ENCODE measurements around the gene GPSM3.
"Not testable (repeated sequence)": the region's sequence is repeated elsewhere in the genome, so short reads cannot be mapped to it uniquely, and the experiment has no call there.

Gene GPSM3

DNA sequence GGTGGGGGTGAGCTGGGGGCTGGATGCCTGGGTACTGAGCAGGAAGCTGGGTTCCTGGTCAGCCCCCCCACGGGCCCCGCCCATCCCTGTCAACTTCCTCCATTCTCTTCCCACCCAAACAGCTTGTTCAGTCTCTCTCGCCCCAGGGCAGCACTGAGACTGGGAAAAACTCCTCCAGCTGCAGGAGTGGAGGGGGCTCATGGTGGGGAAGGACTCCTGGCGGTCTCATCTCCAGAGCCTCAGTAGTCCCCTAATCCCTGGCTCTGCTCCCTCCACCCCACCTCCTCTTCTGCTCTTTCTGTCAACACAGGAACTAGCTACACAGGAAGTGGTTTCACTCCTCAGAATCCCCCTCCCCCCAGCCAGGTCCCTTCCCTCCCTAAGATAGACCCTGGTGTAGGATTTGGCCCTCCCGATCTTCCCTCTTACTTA, at the start of gene GPSM3:
GPSM3 (minus strand) TSS at position 36 of the 432 bp plus-strand sequence. CDS start 130 bp downstream, outside the sequence.
- no peak for DNase-seq (ENCODE audit: low read depth)

GRCh38 chr6:32240686-32241085, 48.2 kb upstream of the GPSM3 start:
- DNase-seq (ENCODE audit: low read depth), result no peak

DNA sequence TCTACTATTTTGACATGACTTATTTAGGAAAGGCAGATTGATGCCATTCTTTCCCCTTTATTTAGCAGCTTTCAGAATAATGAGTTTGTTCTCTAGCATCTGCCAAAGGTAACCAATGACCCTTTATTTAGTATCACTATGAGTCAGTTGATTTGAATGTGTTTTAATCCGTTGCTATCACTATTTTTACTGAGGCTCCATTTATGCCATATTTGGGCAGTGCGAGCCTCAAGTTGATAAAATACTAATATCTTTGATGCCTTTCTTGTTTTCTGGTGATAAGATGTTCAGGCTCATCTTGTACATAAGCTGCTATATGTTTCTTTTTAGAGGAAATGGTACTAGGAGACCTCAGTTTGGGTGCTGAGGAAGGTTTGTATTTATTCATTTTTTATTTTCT, 47.0 kb upstream of the GPSM3 start:
- no peak for DNase-seq (ENCODE audit: low read depth)

DNA sequence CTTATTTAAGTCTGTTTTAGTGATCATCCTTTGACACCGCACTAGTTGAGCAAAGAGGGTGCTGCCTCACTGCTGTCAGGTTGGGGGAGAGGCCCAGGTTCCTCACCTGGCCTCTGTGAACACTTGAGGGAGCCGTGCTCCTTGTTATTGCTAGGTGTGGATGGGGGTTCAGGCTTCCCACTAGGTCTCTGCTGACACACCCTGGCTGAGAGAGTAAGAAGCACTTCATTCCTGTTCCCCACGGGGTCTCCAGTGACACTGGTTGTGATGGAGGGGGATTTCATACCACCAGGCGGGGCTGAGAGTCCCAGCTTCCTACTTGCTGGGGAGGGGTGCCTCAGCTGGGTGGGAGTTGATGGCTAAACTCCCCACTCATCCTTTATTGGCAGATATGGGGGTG, 42.5 kb upstream of the GPSM3 start:
- no peak for DNase-seq (ENCODE audit: low read depth)

GRCh38 chr6:32226434-32226833, 34.0 kb upstream of the GPSM3 start:
- no peak for DNase-seq (ENCODE audit: low read depth)

- DNase-seq (ENCODE audit: low read depth), result no peak
These were observed 32.3 kb upstream of the GPSM3 start for GRCh38 chr6:32224696-32225095.

- no peak for DNase-seq (ENCODE audit: low read depth)
These were observed 31.1 kb upstream of the GPSM3 start, which contains the start of gene NOTCH4 for GRCh38 chr6:32223258-32224235. TSS of gene NOTCH4 (minus strand) at chr6:32224067. CDS start at chr6:32223928, 139 bp downstream.

- no peak for DNase-seq (ENCODE audit: low read depth)
These were observed 30.1 kb upstream of the GPSM3 start for GRCh38 chr6:32222333-32223230.

DNA sequence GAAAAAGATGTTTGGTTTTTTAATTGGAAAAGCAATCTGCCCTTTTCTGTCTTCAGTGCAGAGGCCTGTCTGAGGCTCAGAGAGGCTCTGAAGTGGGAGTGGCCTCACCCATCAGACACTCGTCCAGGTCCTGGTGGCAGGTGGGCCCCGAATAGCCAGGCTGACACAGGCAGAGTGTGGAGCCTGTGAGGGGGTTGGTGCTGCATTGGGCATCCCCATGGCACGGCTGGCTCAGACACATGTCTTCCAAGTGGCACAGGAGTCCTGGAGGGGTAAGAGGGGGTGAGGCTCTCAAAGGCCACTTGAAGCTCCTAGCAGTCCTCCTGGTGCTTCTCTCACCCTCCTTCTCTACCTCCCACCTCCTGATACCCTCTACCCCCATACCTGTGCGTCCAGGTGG, 27.6 kb upstream of the GPSM3 start:
- no peak for DNase-seq (ENCODE audit: low read depth)

DNA sequence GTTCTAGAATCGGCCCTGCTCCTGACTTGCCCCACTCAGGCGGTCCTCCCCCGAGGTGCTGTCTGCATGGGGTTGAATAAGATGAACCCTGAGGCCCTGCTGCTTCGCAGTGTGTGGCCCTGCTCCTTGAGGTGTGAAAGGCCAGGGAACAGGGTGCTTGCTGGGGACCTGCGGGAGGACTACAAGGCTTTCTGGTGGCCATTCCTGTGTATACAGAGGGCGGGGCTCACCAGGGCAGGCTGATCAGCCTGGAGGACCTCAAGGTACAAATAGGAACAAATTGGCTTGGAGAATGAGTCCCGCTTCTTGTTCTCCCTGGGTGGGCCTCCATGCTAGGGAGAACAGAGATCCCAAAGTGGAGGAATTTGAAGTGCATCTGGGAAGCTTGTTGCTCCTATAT, 25.7 kb upstream of the GPSM3 start:
- DNase-seq (ENCODE audit: low read depth), result no peak

DNA sequence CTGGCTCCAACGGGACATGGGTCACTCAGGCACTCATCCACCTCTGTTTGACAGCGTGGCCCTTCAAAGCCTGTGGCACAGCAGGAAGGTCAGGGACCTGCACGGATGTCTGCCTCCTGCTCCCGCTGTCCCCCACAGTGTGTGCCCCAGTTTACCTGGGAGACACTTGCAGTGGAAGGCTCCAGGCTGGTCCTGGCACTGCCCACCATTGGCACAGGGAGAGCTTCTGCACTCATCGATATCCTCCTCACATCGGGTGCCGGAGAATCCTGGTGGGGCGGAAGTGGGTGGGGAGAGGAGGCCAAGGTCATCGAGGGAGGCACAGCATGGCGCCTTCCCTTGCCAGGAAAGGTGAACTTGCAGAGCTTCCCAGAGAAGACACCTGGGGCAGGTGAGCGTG, 24.6 kb upstream of the GPSM3 start:
- no peak for DNase-seq (ENCODE audit: low read depth)

- DNase-seq (ENCODE audit: low read depth), result no peak
These were observed 23.8 kb upstream of the GPSM3 start for GRCh38 chr6:32216285-32216684.

DNA sequence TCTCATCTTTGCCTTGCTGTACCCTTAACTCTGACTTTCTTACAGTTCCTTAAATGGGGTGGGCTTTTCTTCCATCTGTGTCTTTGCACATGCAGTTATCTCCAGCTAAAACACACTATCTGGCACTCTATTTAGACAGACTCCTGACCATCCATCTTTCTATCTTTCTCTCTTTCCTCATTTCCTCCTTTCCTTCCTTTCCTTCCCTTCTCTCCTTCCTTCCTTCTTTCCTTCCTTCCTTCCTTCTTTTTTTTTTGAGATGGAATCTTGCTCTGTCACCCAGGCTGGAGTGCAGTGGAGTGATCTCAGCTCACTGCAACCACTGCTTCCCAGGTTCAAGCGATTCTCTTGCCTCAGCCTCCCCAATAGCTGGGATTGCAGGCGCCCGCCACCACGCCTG, 23.2 kb upstream of the GPSM3 start:
- no peak for DNase-seq (ENCODE audit: low read depth)

DNA sequence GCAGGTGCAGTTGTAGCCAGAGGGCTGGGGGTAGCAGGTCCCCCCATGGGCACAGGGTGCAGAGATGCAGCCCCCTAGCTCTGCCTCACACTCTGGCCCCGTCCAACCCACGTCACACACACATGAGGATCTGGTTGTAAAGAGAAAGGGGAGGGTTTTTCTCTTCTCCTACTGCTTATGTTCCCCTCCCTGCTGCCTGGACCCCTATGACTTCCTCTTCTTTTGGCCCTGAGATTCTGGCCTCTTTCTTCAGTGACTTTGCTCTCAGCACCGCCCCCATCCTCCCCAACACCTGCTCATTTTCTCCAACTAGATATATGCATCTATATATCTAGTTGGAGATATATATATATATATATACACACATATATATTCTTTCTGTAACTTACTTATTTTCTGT, 21.7 kb upstream of the GPSM3 start:
- no peak for DNase-seq (ENCODE audit: low read depth)

GRCh38 chr6:32213649-32214048, 21.2 kb upstream of the GPSM3 start:
- no peak for DNase-seq (ENCODE audit: low read depth)

DNA sequence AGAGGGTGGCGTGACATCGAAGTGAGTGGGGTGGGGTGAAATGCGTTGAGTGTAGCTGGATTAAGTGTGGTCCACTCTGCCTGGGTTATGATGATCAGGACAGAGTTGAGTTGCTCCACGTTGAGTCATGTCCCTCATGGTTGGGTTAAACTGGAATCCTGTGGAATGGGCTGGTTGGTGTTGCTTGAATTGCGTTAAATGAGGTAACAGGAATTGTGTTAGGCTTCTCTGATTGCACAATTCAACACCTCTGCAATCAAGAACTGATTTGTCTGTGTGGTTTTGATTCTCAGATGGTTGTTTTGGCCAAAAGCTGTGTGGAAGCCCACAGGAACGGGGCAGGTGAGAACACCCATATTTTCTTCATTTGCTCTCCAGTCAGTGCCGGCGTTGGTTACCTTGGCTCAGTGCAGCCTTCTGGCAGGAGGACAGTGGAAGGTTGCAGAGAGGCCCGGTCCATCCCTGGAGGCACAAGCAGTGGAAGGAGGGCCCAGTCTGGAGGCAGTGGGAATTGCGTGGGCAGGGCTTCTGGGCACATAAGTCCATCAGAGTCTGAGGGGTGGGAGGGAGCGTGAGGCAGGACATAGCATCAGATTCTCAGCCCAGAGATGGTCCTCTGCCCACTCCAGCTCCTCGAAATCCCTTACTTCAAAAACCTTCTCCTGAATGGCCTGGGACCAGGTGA, 19.8 kb upstream of the GPSM3 start:
- no peak for DNase-seq (ENCODE audit: low read depth)

DNA sequence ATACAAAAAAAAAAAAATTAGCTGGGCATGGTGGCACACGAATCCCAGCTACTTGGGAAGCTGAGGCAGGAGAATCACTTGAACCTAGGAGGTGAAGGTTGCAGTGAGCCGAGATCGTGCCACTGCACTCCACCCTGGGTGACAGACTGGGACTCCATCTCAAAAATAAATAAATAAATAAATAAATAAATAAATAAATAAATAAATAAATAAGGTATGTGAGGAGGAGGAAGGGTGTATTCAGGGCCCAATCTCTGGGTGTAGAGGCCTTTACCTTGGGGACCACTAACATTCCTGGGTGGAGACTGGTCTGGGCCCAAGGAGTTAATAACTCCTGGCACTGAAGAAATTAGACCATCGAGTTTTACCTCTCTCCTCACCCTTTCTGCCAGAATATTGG, 19.0 kb upstream of the GPSM3 start:
- DNase-seq (ENCODE audit: low read depth), result not testable (repeated sequence)

DNA sequence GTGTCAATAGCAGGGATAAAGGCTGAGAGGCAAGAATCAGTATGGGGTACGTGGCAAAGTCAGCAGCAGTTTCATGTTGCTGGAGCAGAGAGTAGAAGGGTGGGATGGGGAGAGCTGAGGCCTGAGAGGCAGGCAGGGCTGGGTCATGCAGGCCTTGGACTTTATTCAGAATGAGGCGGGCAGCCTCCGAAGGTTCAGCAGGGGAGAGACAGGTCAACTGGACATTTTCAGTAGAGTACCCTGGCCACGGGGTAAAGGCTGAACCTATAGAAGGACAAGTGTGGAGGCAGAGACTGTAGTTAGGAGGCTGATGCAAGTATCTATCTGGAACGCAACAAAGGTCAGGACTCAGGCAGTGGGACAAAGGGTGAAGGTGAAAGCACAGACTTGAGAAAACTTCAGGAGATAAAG, 17.8 kb upstream of the GPSM3 start:
- DNase-seq (ENCODE audit: low read depth), result no peak

DNA sequence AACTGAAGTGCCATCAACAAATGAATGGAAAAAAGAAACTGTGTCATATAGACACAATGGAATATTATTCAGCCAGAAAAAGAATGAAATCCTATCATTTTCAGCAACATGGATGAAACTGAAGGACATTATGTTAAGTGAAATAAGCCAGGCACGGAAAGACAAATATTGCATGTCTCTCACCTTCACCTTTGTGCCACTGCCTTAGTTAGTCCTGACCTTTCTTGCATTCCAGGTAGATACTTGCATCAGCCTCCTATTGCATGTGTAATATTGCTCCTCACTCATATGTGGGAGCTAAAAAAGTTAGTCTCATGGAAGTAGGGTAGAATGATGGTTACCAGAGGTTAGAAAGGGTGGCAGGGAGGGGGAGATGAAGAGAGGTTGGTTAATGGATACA, 16.6 kb upstream of the GPSM3 start:
- DNase-seq (ENCODE audit: low read depth), result no peak

GRCh38 chr6:32204268-32204715, 11.8 kb upstream of the GPSM3 start:
- DNase-seq (ENCODE audit: low read depth), result no peak

DNA sequence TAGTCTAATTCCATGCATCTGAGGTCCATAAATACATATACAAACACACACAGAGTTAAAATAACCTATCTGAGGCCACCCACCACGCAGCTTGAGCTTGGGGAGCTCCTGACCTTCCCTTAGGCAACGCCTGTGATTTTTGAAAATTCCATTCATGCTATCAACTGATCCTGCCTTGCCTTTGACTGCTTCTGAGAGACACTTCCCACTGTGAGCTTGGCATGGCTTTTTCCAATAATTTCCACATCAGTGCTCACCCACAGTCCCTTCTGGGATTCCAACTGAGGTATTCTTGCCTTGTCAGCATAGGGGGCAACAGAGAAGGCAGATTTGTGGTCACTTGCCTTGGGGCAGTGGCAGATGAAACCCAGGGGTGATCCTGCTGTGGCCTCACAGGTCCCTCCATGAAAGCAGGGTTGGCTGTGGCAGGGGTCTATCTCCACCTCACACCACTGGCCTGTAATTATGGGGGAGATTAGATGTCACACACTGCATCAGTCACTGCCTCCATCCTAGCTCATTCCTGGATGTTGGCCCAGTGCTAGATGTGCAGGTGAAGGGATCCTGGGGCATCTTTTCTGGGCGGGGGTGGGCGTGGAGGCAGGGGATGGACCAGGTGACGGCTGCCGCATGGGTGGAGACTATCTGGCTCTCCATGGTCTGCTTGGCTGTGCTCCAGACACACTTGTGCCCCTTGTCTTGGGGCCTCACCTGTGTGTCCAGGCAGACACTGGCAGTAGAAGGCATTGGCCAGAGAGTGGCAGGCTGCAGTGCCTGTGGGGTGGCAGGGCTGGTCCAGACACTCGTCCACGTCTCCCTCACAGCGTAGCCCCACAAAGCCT, 11.2 kb upstream of the GPSM3 start:
- no peak for DNase-seq (ENCODE audit: low read depth)

Data from stimulated activated CD8-positive, alpha-beta memory T cell treated with anti-CD3 and anti-CD28 coated beads, Interleukin-7, amount 100 ng/mL, for 24 hours (primary cell).